SK-N-SH (cell line): ENCODE results near the gene HNRNPUL1. TPM values are rescaled to one million over a fixed set of nuclear protein-coding genes. Genes with fewer than 3 reads are reported as not detected.

ENCODE experiments used
- CTCF ChIA-PET: fragments of 300-600, 350-600 bp; formaldehyde crosslinking; extraction: SDS; loops from one replicate; lab custom pipeline; 2021; lab: Yijun Ruan, JAX
- POLR2A ChIA-PET: fragments of 350-600 bp; sonication (Branson Sonifier 250); formaldehyde crosslinking; extraction: SDS; loops from one replicate; lab custom pipeline; 2020; ENCODE audit warnings: antibody characterized with exemption, inconsistent platforms; lab: Yijun Ruan, JAX
- DNase-seq: peaks from one replicate; pipeline ENCODE4 v3.0.0; 2012
- H2AFZ ChIP-seq: fragments of 200-600 bp; sonication (generic); 2 replicates; pipeline ENCODE4 v1.8.1; 2016; ENCODE audit warnings: antibody characterized with exemption, mild to moderate bottlenecking, low read depth
- H3F3A ChIP-seq: fragments of 200-600 bp; sonication (generic); replicated peaks from 2 replicates; pipeline ENCODE3; 2016; ENCODE audit warnings: antibody characterized with exemption, mild to moderate bottlenecking; ENCODE audit not compliant: insufficient read depth
- H3K27ac ChIP-seq, 2 experiments: fragments of 200-500 bp in 1 of 2; fragments of 200-600 bp in 1 of 2; sonication (Bioruptor generic) in 1 of 2; sonication (generic), shearing (Covaris generic) in 1 of 2; 2 replicates each; pipeline versions ENCODE4 v1.5.1 to v1.6.1; 2014 to 2016; ENCODE audit warnings: low read depth in 2 of 2, inconsistent platforms in 1 of 2, low read length in 1 of 2, mild to moderate bottlenecking in 1 of 2, mixed read lengths in 1 of 2
- H3K27me3 ChIP-seq: fragments of 200-600 bp; sonication (generic), shearing (Covaris generic); 2 replicates; pipeline ENCODE4 v1.6.1; 2016; ENCODE audit warnings: mixed run types; ENCODE audit not compliant: insufficient read depth
- H3K36me3 ChIP-seq, 2 experiments: fragments of 200-500 bp in 1 of 2; fragments of 200-600 bp in 1 of 2; sonication (Bioruptor generic) in 1 of 2; sonication (generic) in 1 of 2; replicated peaks in 1 of 2; 2 replicates each; pipeline versions ENCODE3 to v1.5.1; 2014 to 2016; ENCODE audit warnings: low read length in 1 of 2, mild to moderate bottlenecking in 1 of 2; ENCODE audit not compliant: insufficient read depth in 2 of 2, control insufficient read depth in 1 of 2
- H3K4me1 ChIP-seq, 2 experiments: fragments of 200-500 bp in 1 of 2; fragments of 200-600 bp in 1 of 2; sonication (Bioruptor generic) in 1 of 2; sonication (generic), shearing (Covaris generic) in 1 of 2; 2 replicates each; pipeline versions ENCODE4 v1.5.1 to v1.6.1; 2014 to 2016; ENCODE audit warnings: low read depth in 1 of 2, low read length in 1 of 2, mixed run types in 1 of 2; ENCODE audit not compliant: insufficient read depth in 2 of 2, control insufficient read depth in 1 of 2
- H3K4me2 ChIP-seq: fragments of 200-600 bp; sonication (generic), shearing (Covaris generic); 2 replicates; pipeline ENCODE4 v1.6.1; 2017; ENCODE audit warnings: mixed run types
- H3K4me3 ChIP-seq, 2 experiments: fragments of 200-500 bp in 1 of 2; fragments of 200-600 bp in 1 of 2; sonication (Bioruptor generic) in 1 of 2; sonication (generic), shearing (Covaris generic) in 1 of 2; 2 replicates each; pipeline versions ENCODE4 v1.5.1 to v1.8.1; 2014 to 2016; ENCODE audit warnings: low read depth in 2 of 2, inconsistent platforms in 1 of 2, low read length in 1 of 2, mild to moderate bottlenecking in 1 of 2, mixed read lengths in 1 of 2, moderate library complexity in 1 of 2
- H3K79me2 ChIP-seq: fragments of 200-600 bp; sonication (generic); 2 replicates; pipeline ENCODE4 v1.8.1; 2017; ENCODE audit warnings: mild to moderate bottlenecking; ENCODE audit not compliant: insufficient read depth
- H3K9ac ChIP-seq: fragments of 200-600 bp; sonication (generic); 2 replicates; pipeline ENCODE4 v1.6.1; 2017; ENCODE audit warnings: mixed run types
- H3K9me2 ChIP-seq: fragments of 200-600 bp; sonication (generic); 2 replicates; pipeline ENCODE4 v1.6.1; 2017; ENCODE audit warnings: mixed run types
- H3K9me3 ChIP-seq: fragments of 200-600 bp; sonication (generic); 2 replicates; pipeline ENCODE4 v1.6.1; 2017; ENCODE audit warnings: mixed run types, mild to moderate bottlenecking, moderate library complexity
- H4K20me1 ChIP-seq: fragments of 200-600 bp; sonication (generic); 2 replicates; pipeline ENCODE4 v1.6.1; 2017; ENCODE audit warnings: mild to moderate bottlenecking, mixed run types; ENCODE audit not compliant: insufficient read depth
- ELF1 ChIP-seq: IDR thresholded peaks from 2 replicates; pipeline ENCODE4 v1.4.0; 2012
- EP300 ChIP-seq, 2 experiments: IDR thresholded peaks; 2 replicates each; pipeline versions ENCODE4 v1.4.0 to v1.6.1; 2012; ENCODE audit warnings: borderline replicate concordance in 1 of 2, low read depth in 1 of 2, low read length in 1 of 2
- FOSL2 ChIP-seq: IDR thresholded peaks from 2 replicates; pipeline ENCODE4 v1.4.0; 2012; ENCODE audit warnings: low read depth, mild to moderate bottlenecking, moderate library complexity, borderline replicate concordance
- GABPA ChIP-seq: IDR thresholded peaks from 2 replicates; pipeline ENCODE4 v1.4.0; 2012; ENCODE audit warnings: low read depth, mild to moderate bottlenecking
- JUND ChIP-seq: IDR thresholded peaks from 2 replicates; pipeline ENCODE4 v1.4.0; 2012
- MXI1 ChIP-seq: IDR thresholded peaks from 2 replicates; pipeline ENCODE4 v1.6.1; 2012; ENCODE audit warnings: mild to moderate bottlenecking, low read depth, low read length, improper control_type of control experiment
- NRF1 ChIP-seq: IDR thresholded peaks from 2 replicates; pipeline ENCODE4 v1.6.1; 2012; ENCODE audit warnings: low read depth, mild to moderate bottlenecking, low read length
- POLR2AphosphoS5 ChIP-seq: IDR thresholded peaks from 2 replicates; pipeline ENCODE4 v1.6.1; 2012; ENCODE audit warnings: low read depth, low read length
- RAD21 ChIP-seq: IDR thresholded peaks from 2 replicates; pipeline ENCODE4 v1.6.1; 2012; ENCODE audit warnings: mild to moderate bottlenecking, low read length
- RCOR1 ChIP-seq: fragments of 150-350 bp; IDR thresholded peaks from 2 replicates; pipeline ENCODE4 v1.6.1; 2017; ENCODE audit warnings: antibody characterized with exemption, low read length
- RFX5 ChIP-seq: IDR thresholded peaks from 2 replicates; pipeline ENCODE4 v1.6.1; 2012; ENCODE audit warnings: mild to moderate bottlenecking, improper control_type of control experiment, low read length
- RXRA ChIP-seq: IDR thresholded peaks from 2 replicates; pipeline ENCODE4 v1.4.0; 2012; ENCODE audit warnings: low read depth, mild to moderate bottlenecking, borderline replicate concordance
- TCF12 ChIP-seq: IDR thresholded peaks from 2 replicates; pipeline ENCODE4 v1.4.0; 2012
- WGBS: methylation state at CpG from one replicate; pipeline ENCODE4 v1.1.6; 2017; ENCODE audit warnings: low lambda C conversion rate; 5-methylcytosine and 5-hydroxymethylcytosine counted together
- polyA plus RNA-seq, 3 experiments: library from polyadenylated mRNA; depleted of rRNA; stranded (reverse); fragments of >200 nt; gene quantifications; 2 replicates each; pipeline ENCODE4 v1.2.3, GENCODE V29; 2012
- TF ChIP-seq, protein P1 (sequence below): fragments of 150-350 bp; IDR thresholded peaks from 2 replicates; pipeline ENCODE4 v1.6.1; 2017; ENCODE audit warnings: antibody characterized with exemption, low read length, low read depth, borderline replicate concordance
- TF ChIP-seq, protein P2 (sequence below): IDR thresholded peaks from 2 replicates; pipeline ENCODE4 v1.6.1; 2012; ENCODE audit warnings: mild to moderate bottlenecking, low read depth, low read length, moderate library complexity
- TF ChIP-seq, protein P3 (sequence below): fragments of 150-350 bp; IDR thresholded peaks from 2 replicates; pipeline ENCODE4 v1.6.1; 2016; ENCODE audit warnings: mild to moderate bottlenecking, low read depth, low read length
- TF ChIP-seq, protein P4 (sequence below): IDR thresholded peaks from 2 replicates; pipeline ENCODE4 v1.4.0; 2012; ENCODE audit warnings: low read depth, borderline replicate concordance
- TF ChIP-seq, protein P5 (sequence below): IDR thresholded peaks from 2 replicates; pipeline ENCODE4 v1.4.0; 2012; ENCODE audit warnings: low read depth, borderline replicate concordance

HNRNPUL1 gene
- polyA plus RNA-seq, 1 of the 3 experiments (the other 2 are of a cell fraction), result 41.5 TPM

DNA sequence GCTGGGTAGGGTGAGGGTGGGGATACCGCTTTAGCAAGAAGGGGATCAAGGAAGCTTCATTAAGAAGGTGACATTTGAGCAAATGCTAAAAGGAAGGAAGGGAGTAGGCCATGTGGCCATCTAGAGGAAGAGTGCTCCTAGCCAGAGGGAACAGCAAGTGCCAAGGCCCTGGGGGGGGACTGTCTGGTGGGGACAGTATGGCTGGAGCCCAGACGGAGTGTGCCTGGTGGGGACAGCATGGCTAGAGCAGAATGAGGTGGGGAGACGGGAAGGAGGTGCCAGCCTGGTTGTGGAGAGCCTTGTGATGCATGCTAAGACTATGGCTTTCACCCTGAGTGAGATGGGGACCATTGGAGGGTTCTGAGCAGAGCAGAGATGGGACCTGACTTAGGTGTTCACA, 91.6 kb downstream of the HNRNPUL1 start:
- no peaks in the 10 kb centered on the region for H3K27me3 ChIP-seq
- POLR2A ChIA-PET, result interaction anchor here (1.2 kb wide), 1 partner anchor 8 kb away, joined by 5 read pairs; the partner anchor contains the start of gene B9D2
- H2AFZ ChIP-seq, result no peak overlapping the region
- DNase-seq, result peak; percentile 10
- no peak overlapping the region for H3K4me2 ChIP-seq
- CTCF ChIA-PET, result interaction anchor here (0.9 to 3.6 kb wide), 4 partner anchors 17 to 46 kb away, joined by 4 to 13 read pairs (median 8); partner anchors contain the start of gene CCDC97
- H4K20me1 ChIP-seq, result peaks cover 24% of the 10 kb centered on the region
- 87% methylated on average over 3 of the region's 3 CpGs for WGBS
- peaks cover 28% of the 10 kb centered on the region for H3K79me2 ChIP-seq
- H3F3A ChIP-seq, result peaks cover 8% of the 10 kb centered on the region
- H3K9me3 ChIP-seq, result no peaks in the 10 kb centered on the region
- TF ChIP-seq GABPA, result no peak
- no peak for TF ChIP-seq RAD21
- TF ChIP-seq, protein P1, sequence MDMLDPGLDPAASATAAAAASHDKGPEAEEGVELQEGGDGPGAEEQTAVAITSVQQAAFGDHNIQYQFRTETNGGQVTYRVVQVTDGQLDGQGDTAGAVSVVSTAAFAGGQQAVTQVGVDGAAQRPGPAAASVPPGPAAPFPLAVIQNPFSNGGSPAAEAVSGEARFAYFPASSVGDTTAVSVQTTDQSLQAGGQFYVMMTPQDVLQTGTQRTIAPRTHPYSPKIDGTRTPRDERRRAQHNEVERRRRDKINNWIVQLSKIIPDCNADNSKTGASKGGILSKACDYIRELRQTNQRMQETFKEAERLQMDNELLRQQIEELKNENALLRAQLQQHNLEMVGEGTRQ, result no peak
- TF ChIP-seq, protein P2, sequence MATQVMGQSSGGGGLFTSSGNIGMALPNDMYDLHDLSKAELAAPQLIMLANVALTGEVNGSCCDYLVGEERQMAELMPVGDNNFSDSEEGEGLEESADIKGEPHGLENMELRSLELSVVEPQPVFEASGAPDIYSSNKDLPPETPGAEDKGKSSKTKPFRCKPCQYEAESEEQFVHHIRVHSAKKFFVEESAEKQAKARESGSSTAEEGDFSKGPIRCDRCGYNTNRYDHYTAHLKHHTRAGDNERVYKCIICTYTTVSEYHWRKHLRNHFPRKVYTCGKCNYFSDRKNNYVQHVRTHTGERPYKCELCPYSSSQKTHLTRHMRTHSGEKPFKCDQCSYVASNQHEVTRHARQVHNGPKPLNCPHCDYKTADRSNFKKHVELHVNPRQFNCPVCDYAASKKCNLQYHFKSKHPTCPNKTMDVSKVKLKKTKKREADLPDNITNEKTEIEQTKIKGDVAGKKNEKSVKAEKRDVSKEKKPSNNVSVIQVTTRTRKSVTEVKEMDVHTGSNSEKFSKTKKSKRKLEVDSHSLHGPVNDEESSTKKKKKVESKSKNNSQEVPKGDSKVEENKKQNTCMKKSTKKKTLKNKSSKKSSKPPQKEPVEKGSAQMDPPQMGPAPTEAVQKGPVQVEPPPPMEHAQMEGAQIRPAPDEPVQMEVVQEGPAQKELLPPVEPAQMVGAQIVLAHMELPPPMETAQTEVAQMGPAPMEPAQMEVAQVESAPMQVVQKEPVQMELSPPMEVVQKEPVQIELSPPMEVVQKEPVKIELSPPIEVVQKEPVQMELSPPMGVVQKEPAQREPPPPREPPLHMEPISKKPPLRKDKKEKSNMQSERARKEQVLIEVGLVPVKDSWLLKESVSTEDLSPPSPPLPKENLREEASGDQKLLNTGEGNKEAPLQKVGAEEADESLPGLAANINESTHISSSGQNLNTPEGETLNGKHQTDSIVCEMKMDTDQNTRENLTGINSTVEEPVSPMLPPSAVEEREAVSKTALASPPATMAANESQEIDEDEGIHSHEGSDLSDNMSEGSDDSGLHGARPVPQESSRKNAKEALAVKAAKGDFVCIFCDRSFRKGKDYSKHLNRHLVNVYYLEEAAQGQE, result no peak
- no peak for TF ChIP-seq MXI1
- TF ChIP-seq ELF1, result no peak
- no peak for TF ChIP-seq RCOR1
- no peak for TF ChIP-seq JUND
- TF ChIP-seq, protein P3, sequence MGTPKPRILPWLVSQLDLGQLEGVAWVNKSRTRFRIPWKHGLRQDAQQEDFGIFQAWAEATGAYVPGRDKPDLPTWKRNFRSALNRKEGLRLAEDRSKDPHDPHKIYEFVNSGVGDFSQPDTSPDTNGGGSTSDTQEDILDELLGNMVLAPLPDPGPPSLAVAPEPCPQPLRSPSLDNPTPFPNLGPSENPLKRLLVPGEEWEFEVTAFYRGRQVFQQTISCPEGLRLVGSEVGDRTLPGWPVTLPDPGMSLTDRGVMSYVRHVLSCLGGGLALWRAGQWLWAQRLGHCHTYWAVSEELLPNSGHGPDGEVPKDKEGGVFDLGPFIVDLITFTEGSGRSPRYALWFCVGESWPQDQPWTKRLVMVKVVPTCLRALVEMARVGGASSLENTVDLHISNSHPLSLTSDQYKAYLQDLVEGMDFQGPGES, result no peak
- peaks cover 0 to 34% of the 10 kb centered on the region in 2 experiments; a peak in 1 of 4 replicates for H3K4me1 ChIP-seq
- H3K9me2 ChIP-seq, result no peaks in the 10 kb centered on the region
- no peak overlapping the region for H3K9ac ChIP-seq
- no peak overlapping the region for H3K4me3 ChIP-seq
- no peak overlapping the region for H3K27ac ChIP-seq
- H3K36me3 ChIP-seq, result no peaks in the 10 kb centered on the region

DNA sequence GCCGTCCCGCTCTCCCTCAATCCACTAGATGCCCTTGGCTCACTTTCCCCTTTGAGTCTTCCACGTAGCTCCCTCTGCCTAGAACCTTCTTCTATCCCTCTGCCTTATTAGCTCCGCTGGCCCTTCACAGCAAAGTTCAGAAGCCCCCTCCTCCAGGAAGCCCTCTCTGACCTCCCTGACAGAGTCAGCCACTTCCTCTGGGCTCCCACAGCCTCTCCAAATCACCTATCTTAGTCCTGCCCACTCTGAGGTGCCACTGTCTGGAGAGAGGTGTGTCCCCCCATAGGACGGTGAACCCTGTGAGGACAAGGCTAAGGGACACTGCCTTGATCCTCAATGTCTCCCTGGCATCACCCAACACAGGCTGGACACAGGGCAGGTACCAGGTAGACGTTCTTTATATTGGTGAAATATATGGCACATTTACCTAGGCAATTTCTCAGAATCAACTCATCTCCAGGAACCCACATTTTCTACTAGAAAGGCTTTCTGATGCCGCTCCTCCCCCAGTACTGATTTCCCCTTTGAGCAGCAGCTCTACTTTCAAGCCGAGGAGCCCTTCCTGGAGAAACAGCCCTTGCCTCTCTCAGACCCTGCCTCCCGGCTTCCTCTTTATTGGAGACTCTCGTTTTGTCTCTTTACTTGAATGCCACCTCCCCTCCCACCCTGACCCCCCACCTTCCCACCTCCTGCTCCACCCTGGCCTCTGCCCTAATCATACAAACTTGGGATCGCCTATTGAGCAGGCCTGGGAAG, 93.0 kb downstream of the HNRNPUL1 start:
- Histone ChIP-seq H3K4me2 (no peak overlapping the region), H3K27me3 (no peaks in the 10 kb centered on the region), H3K9ac (no peak overlapping the region), H3K9me2 (no peaks in the 10 kb centered on the region), H3K27ac (no peak overlapping the region), H3K4me3 (no peak overlapping the region), H3K9me3 (no peaks in the 10 kb centered on the region), H3K79me2 (peaks cover 15% of the 10 kb centered on the region), H2AFZ (no peak overlapping the region), H3K4me1 (peaks cover 0 to 23% of the 10 kb centered on the region in 2 experiments; a peak in 1 of 4 replicates), H3F3A (peaks cover 6% of the 10 kb centered on the region), H4K20me1 (peaks cover 11% of the 10 kb centered on the region), H3K36me3 (no peaks in the 10 kb centered on the region)
- ChIA-PET CTCF (interaction anchor here (0.6 to 2.8 kb wide), 3 partner anchors 9 to 48 kb away, joined by 3 to 13 read pairs (median 4); partner anchors contain the start of gene CCDC97), POLR2A (no interaction called here)
- TF ChIP-seq, protein P4, sequence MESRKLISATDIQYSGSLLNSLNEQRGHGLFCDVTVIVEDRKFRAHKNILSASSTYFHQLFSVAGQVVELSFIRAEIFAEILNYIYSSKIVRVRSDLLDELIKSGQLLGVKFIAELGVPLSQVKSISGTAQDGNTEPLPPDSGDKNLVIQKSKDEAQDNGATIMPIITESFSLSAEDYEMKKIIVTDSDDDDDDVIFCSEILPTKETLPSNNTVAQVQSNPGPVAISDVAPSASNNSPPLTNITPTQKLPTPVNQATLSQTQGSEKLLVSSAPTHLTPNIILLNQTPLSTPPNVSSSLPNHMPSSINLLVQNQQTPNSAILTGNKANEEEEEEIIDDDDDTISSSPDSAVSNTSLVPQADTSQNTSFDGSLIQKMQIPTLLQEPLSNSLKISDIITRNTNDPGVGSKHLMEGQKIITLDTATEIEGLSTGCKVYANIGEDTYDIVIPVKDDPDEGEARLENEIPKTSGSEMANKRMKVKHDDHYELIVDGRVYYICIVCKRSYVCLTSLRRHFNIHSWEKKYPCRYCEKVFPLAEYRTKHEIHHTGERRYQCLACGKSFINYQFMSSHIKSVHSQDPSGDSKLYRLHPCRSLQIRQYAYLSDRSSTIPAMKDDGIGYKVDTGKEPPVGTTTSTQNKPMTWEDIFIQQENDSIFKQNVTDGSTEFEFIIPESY, result no peak
- TF ChIP-seq EP300 (IDR thresholded peaks at IDR 0.05; ENCODE audit: borderline replicate concordance in 1 of 2, low read depth in 1 of 2, low read length in 1 of 2), result no peak
- TF ChIP-seq RAD21, result no peak
- TF ChIP-seq, protein P5, sequence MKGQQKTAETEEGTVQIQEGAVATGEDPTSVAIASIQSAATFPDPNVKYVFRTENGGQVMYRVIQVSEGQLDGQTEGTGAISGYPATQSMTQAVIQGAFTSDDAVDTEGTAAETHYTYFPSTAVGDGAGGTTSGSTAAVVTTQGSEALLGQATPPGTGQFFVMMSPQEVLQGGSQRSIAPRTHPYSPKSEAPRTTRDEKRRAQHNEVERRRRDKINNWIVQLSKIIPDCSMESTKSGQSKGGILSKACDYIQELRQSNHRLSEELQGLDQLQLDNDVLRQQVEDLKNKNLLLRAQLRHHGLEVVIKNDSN, result no peak
- no peak for TF ChIP-seq NRF1
- TF ChIP-seq JUND, result no peak
- no peak for TF ChIP-seq POLR2AphosphoS5
- TF ChIP-seq RXRA, result no peak
- no peak for TF ChIP-seq FOSL2
- no peak for TF ChIP-seq RFX5
- no peak for TF ChIP-seq TCF12
- WGBS, result 84% methylated on average over 10 of the region's 11 CpGs
- DNase-seq, result peak; percentile 3
